Uterus (tissue), 2 donors: ENCODE measurements around the gene SPTBN5.

ENCODE experiments used
- POLR2A ChIP-seq, 2 donors: fragments of 450-650 bp; IDR thresholded peaks; one replicate each; pipeline ENCODE4 v1.6.1; 2016; ENCODE audit warnings: antibody characterized with exemption in 2 of 2, mild to moderate bottlenecking in 1 of 2, moderate library complexity in 1 of 2
- TF ChIP-seq, protein P1 (sequence below), 4 experiments: fragments of 200-600 bp in 2 of 4; fragments of 450-650 bp in 2 of 4; sonication (generic) in 2 of 4; IDR thresholded peaks; one replicate each; pipeline ENCODE4 v1.5.1; 2016 to 2019; ENCODE audit warnings: antibody characterized with exemption in 4 of 4, mild to moderate bottlenecking in 2 of 4, moderate library complexity in 1 of 4

DNA sequence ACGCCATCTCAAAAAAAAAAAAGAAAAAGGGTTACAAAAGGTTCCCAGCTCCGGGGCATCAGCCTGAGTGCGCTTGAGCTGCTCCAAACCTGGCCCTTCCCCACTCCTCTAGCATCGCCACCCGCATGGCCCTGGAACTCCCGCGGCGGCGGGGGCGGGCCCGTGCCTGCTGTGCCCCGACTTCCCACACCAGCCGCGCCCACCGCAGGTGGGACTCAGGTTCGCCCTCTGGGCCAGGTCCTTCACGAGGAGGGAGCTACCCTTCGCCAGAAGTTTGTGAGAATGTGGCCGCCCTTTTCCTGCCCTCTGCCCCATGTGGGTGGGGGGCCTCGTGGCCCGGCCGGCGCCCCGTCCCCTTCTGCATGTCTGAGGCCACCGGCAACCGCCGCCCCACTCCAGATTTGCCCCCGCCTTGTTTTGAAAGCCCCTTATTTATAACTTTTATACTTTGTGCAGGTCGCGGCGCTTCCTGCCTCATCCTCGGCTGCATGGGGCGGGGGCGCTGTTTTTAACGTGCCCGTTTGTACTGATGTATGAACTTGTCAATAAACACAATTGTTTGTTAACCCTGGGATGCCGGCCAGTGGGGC, 66.5 kb downstream of the SPTBN5 start:
- TF ChIP-seq, protein P1, sequence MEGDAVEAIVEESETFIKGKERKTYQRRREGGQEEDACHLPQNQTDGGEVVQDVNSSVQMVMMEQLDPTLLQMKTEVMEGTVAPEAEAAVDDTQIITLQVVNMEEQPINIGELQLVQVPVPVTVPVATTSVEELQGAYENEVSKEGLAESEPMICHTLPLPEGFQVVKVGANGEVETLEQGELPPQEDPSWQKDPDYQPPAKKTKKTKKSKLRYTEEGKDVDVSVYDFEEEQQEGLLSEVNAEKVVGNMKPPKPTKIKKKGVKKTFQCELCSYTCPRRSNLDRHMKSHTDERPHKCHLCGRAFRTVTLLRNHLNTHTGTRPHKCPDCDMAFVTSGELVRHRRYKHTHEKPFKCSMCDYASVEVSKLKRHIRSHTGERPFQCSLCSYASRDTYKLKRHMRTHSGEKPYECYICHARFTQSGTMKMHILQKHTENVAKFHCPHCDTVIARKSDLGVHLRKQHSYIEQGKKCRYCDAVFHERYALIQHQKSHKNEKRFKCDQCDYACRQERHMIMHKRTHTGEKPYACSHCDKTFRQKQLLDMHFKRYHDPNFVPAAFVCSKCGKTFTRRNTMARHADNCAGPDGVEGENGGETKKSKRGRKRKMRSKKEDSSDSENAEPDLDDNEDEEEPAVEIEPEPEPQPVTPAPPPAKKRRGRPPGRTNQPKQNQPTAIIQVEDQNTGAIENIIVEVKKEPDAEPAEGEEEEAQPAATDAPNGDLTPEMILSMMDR (IDR thresholded peaks at IDR 0.05): no peak
- no peak for TF ChIP-seq POLR2A (IDR thresholded peaks at IDR 0.05)
